HCT116 (cell line): ENCODE results near the gene ZNF10. TPM values are rescaled to one million over a fixed set of nuclear protein-coding genes. Genes with fewer than 3 reads are reported as not detected.

Experiments used
- ATAC-seq: fragments of 200-7000 bp; cut with Tn5 transposase; 2 replicates; pipeline ENCODE4 v1.9.1; 2020; ENCODE audit warnings: mild to moderate bottlenecking, moderate library complexity
- BruUV-seq: library from RNA; stranded (reverse); fragments of 400-500 nt; replicated peaks from 2 replicates; lab custom pipeline; 2021; lab: Mats Ljungman, UMichigan
- CTCF ChIA-PET: fragments of 300-600 bp; sonication (Branson Sonifier 250); formaldehyde crosslinking; loops from one replicate; lab custom pipeline; 2021; ENCODE audit warnings: antibody characterized with exemption; lab: Charles Lee
- POLR2A ChIA-PET: fragments of 300-600, 350-600 bp; sonication (Branson Sonifier 250); formaldehyde crosslinking; loops from one replicate; lab custom pipeline; 2021; ENCODE audit warnings: antibody characterized with exemption; lab: Charles Lee
- RAD21 ChIA-PET, 2 experiments: fragments of 300-600 bp; sonication (Branson Sonifier 250); formaldehyde crosslinking; loops; one replicate each; lab custom pipeline; 2023; ENCODE audit warnings: low total read pairs in 2 of 2; ENCODE audit not compliant: uncharacterized antibody in 2 of 2, unreplicated experiment in 2 of 2, low non-redundant PET in 1 of 2; lab: Charles Lee
- DNase-seq: peaks from one replicate; pipeline ENCODE4 v3.0.0-alpha.2; 2010; ENCODE audit warnings: low read depth, low spot score
- H2AFZ ChIP-seq: fragments of 200-600 bp; shearing (Covaris generic), sonication (generic); 2 replicates; pipeline ENCODE4 v1.6.1; 2017; ENCODE audit warnings: low read depth, mixed run types, mixed read lengths, antibody characterized with exemption, low read length; ENCODE audit not compliant: poor library complexity, severe bottlenecking
- H3K27ac ChIP-seq: 2 replicates; pipeline ENCODE4 v1.5.1; 2012; ENCODE audit warnings: low read depth, low read length
- H3K27me3 ChIP-seq: fragments of 200-600 bp; sonication (generic); 2 replicates; pipeline ENCODE4 v1.6.1; 2016; ENCODE audit warnings: mixed run types, low read length, mixed read lengths; ENCODE audit not compliant: insufficient read depth
- H3K36me3 ChIP-seq, 2 experiments: fragments of 200-500 bp in 1 of 2; fragments of 200-600 bp in 1 of 2; sonication (Bioruptor generic) in 1 of 2; sonication (generic) in 1 of 2; 2 replicates each; pipeline versions ENCODE4 v1.5.1 to v1.6.1; 2014 to 2016; ENCODE audit warnings: low read length in 2 of 2, inconsistent platforms in 1 of 2, mixed read lengths in 1 of 2, mixed run types in 1 of 2; ENCODE audit not compliant: insufficient read depth in 2 of 2, control insufficient read depth in 1 of 2
- H3K4me1 ChIP-seq, 2 experiments: fragments of 200-600 bp in 1 of 2; sonication (generic) in 1 of 2; 2 replicates each; pipeline versions ENCODE4 v1.5.1 to v1.6.1; 2012 to 2017; ENCODE audit warnings: low read length in 2 of 2, inconsistent platforms in 1 of 2, mild to moderate bottlenecking in 1 of 2, mixed read lengths in 1 of 2, mixed run types in 1 of 2, moderate library complexity in 1 of 2; ENCODE audit not compliant: insufficient read depth in 2 of 2, control insufficient read depth in 1 of 2
- H3K4me2 ChIP-seq: fragments of 200-600 bp; sonication (generic); 2 replicates; pipeline ENCODE4 v1.6.1; 2017; ENCODE audit warnings: mixed run types, low read length, mixed read lengths
- H3K4me3 ChIP-seq, 2 experiments: fragments of 200-600 bp in 1 of 2; sonication (generic) in 1 of 2; replicated peaks in 1 of 2; 2 replicates each; pipeline ENCODE4 v1.5.1; 2011 to 2016; ENCODE audit warnings: low read length in 2 of 2, control low read depth in 1 of 2, low read depth in 1 of 2, mild to moderate bottlenecking in 1 of 2, mixed read lengths in 1 of 2, mixed run types in 1 of 2
- H3K79me2 ChIP-seq: fragments of 200-600 bp; sonication (generic); 2 replicates; pipeline ENCODE4 v1.6.1; 2017; ENCODE audit warnings: mild to moderate bottlenecking, mixed run types, low read length, moderate library complexity, mixed read lengths; ENCODE audit not compliant: insufficient read depth
- H3K9ac ChIP-seq: fragments of 200-600 bp; sonication (generic); 2 replicates; pipeline ENCODE4 v1.6.1; 2016; ENCODE audit warnings: low read length, mixed read lengths
- H3K9me2 ChIP-seq: fragments of 200-600 bp; sonication (generic), shearing (Covaris generic); 2 replicates; pipeline ENCODE4 v1.6.1; 2017; ENCODE audit warnings: mixed run types, mild to moderate bottlenecking, moderate library complexity; ENCODE audit not compliant: insufficient read depth
- H3K9me3 ChIP-seq, 2 experiments: fragments of 200-500 bp in 1 of 2; fragments of 200-600 bp in 1 of 2; sonication (Bioruptor generic) in 1 of 2; sonication (generic) in 1 of 2; 2 replicates each; pipeline ENCODE4 v1.6.1; 2014 to 2017; ENCODE audit warnings: low read length in 2 of 2, mixed read lengths in 2 of 2, inconsistent platforms in 1 of 2, low read depth in 1 of 2, mild to moderate bottlenecking in 1 of 2, mixed run types in 1 of 2, moderate library complexity in 1 of 2; ENCODE audit not compliant: control insufficient read depth in 1 of 2, insufficient read depth in 1 of 2
- H4K20me1 ChIP-seq: fragments of 200-600 bp; sonication (generic), shearing (Covaris generic); 2 replicates; pipeline ENCODE4 v1.6.1; 2017; ENCODE audit warnings: mixed run types, mild to moderate bottlenecking, moderate library complexity; ENCODE audit not compliant: insufficient read depth
- CEBPB ChIP-seq: IDR thresholded peaks from 2 replicates; pipeline ENCODE4 v1.6.1; 2012; ENCODE audit warnings: low read depth
- EGR1 ChIP-seq: IDR thresholded peaks from 2 replicates; pipeline ENCODE4 v1.6.1; 2012; ENCODE audit warnings: low read depth
- ELF1 ChIP-seq: IDR thresholded peaks from 2 replicates; pipeline ENCODE4 v1.6.1; 2012; ENCODE audit warnings: low read depth, borderline replicate concordance
- EZH2 ChIP-seq: fragments of 200-600 bp; sonication (generic); IDR thresholded peaks from 2 replicates; pipeline ENCODE4 v1.6.1; 2017; ENCODE audit warnings: antibody characterized with exemption, mixed run types
- EZH2phosphoT487 ChIP-seq: fragments of 200-600 bp; IDR thresholded peaks from 2 replicates; pipeline ENCODE4 v1.6.1; 2018; ENCODE audit warnings: antibody characterized with exemption, borderline replicate concordance
- JUND ChIP-seq: IDR thresholded peaks from 2 replicates; pipeline ENCODE4 v1.6.1; 2012
- POLR2A ChIP-seq: IDR thresholded peaks from 2 replicates; pipeline ENCODE4 v1.7.0; 2011; ENCODE audit warnings: borderline replicate concordance; ENCODE audit not compliant: insufficient read depth, insufficient read length; ENCODE audit errors: extremely low read depth
- POLR2AphosphoS5 ChIP-seq: IDR thresholded peaks from 2 replicates; pipeline ENCODE4 v1.6.1; 2011; ENCODE audit warnings: mild to moderate bottlenecking, low read depth, low read length, moderate library complexity
- RAD21 ChIP-seq: IDR thresholded peaks from 2 replicates; pipeline ENCODE4 v1.6.1; 2012; ENCODE audit warnings: low read depth, mild to moderate bottlenecking
- SIN3A ChIP-seq: IDR thresholded peaks from 2 replicates; pipeline ENCODE4 v1.6.1; 2012; ENCODE audit warnings: low read depth
- SP1 ChIP-seq: IDR thresholded peaks from 2 replicates; pipeline ENCODE4 v1.6.1; 2012; ENCODE audit warnings: low read depth
- SRF ChIP-seq: IDR thresholded peaks from 2 replicates; pipeline ENCODE4 v1.6.1; 2012; ENCODE audit warnings: low read depth
- TCF7L2 ChIP-seq: IDR thresholded peaks from 2 replicates; pipeline ENCODE4 v1.7.0; 2011; ENCODE audit warnings: borderline replicate concordance, inconsistent platforms; ENCODE audit not compliant: insufficient read depth, insufficient read length; ENCODE audit errors: extremely low read depth
- ZFX ChIP-seq: fragments of 450-650 bp; IDR thresholded peaks from 2 replicates; pipeline ENCODE4 v1.6.1; 2017
- ZNF274 ChIP-seq: fragments of 200-500 bp; sonication (Bioruptor generic); IDR thresholded peaks from 2 replicates; pipeline ENCODE4 v1.6.1; 2014; ENCODE audit warnings: mild to moderate bottlenecking, low read depth, low read length, inconsistent platforms
- intact Hi-C: fragments of 100-400 bp; cut with micrococcal nuclease; formaldehyde crosslinking; loops from 2 replicates; pipeline ENCODE4 v1.10.0; 2022
- total RNA-seq: library from RNA; stranded (reverse); gene quantifications from one replicate; pipeline ENCODE4 v1.2.1, GENCODE V29; 2021; ENCODE audit not compliant: unreplicated experiment
- TF ChIP-seq, protein P1 (sequence below), 3 experiments: fragments of 200-600 bp in 1 of 3; sonication (generic) in 1 of 3; IDR thresholded peaks in 2 of 3; conservative IDR thresholded peaks in 1 of 3; 2 replicates each; pipeline ENCODE4 v1.5.1; 2012 to 2017; ENCODE audit warnings: low read depth in 2 of 3, low read length in 2 of 3, antibody characterized with exemption in 1 of 3, borderline replicate concordance in 1 of 3, control low read depth in 1 of 3, mild to moderate bottlenecking in 1 of 3, mixed read lengths in 1 of 3, mixed run types in 1 of 3, moderate library complexity in 1 of 3; ENCODE audit not compliant: insufficient read depth in 1 of 3
- TF ChIP-seq, protein P2 (sequence below): IDR thresholded peaks from 2 replicates; pipeline ENCODE4 v1.6.1; 2011; ENCODE audit warnings: mild to moderate bottlenecking, low read length, moderate library complexity; ENCODE audit not compliant: insufficient replicate concordance; ENCODE audit errors: extremely low read depth
- TF ChIP-seq, protein P3 (sequence below): IDR thresholded peaks from 2 replicates; pipeline ENCODE4 v1.6.1; 2012; ENCODE audit warnings: low read depth
- TF ChIP-seq, protein P4 (sequence below): IDR thresholded peaks from 2 replicates; pipeline ENCODE4 v1.6.1; 2012

ZNF10 gene
- total RNA-seq, 1 experiment from 2014 or later: not detected

DNA sequence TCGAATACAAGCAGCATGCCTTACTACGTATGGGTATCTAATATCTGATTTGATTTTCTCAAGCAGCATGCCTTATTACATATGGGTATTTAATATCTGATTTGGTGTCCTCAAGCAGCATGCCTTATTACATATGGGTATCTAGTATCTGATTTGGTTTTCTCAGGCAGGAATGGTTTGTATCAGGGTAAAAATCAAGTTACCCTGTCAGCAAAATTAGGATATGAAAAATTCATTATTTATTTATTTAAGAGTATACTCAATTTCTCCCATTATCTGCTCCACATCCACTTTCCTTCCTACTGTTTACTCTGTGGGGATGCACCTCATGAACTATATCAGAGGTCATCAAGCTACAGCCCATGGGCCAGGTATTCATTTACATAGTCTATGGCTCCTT lies 22.3 kb upstream of the ZNF10 start:
- ChIA-PET RAD21 (no interaction called here), POLR2A (no interaction called here), CTCF (no interaction called here)
- TF ChIP-seq, protein P1, sequence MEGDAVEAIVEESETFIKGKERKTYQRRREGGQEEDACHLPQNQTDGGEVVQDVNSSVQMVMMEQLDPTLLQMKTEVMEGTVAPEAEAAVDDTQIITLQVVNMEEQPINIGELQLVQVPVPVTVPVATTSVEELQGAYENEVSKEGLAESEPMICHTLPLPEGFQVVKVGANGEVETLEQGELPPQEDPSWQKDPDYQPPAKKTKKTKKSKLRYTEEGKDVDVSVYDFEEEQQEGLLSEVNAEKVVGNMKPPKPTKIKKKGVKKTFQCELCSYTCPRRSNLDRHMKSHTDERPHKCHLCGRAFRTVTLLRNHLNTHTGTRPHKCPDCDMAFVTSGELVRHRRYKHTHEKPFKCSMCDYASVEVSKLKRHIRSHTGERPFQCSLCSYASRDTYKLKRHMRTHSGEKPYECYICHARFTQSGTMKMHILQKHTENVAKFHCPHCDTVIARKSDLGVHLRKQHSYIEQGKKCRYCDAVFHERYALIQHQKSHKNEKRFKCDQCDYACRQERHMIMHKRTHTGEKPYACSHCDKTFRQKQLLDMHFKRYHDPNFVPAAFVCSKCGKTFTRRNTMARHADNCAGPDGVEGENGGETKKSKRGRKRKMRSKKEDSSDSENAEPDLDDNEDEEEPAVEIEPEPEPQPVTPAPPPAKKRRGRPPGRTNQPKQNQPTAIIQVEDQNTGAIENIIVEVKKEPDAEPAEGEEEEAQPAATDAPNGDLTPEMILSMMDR (IDR thresholded peaks at IDR 0.05 in 2 of 3, conservative IDR thresholded peaks at IDR 0.05 in 1 of 3; ENCODE audit: borderline replicate concordance in 1 of 3, insufficient read depth in 1 of 3, low read depth in 2 of 3, low read length in 2 of 3): no peak
- no peak for TF ChIP-seq ELF1
- TF ChIP-seq SP1: no peak
- TF ChIP-seq, protein P2, sequence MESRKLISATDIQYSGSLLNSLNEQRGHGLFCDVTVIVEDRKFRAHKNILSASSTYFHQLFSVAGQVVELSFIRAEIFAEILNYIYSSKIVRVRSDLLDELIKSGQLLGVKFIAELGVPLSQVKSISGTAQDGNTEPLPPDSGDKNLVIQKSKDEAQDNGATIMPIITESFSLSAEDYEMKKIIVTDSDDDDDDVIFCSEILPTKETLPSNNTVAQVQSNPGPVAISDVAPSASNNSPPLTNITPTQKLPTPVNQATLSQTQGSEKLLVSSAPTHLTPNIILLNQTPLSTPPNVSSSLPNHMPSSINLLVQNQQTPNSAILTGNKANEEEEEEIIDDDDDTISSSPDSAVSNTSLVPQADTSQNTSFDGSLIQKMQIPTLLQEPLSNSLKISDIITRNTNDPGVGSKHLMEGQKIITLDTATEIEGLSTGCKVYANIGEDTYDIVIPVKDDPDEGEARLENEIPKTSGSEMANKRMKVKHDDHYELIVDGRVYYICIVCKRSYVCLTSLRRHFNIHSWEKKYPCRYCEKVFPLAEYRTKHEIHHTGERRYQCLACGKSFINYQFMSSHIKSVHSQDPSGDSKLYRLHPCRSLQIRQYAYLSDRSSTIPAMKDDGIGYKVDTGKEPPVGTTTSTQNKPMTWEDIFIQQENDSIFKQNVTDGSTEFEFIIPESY: no peak
- no peak for TF ChIP-seq SIN3A
- TF ChIP-seq POLR2AphosphoS5: no peak
- TF ChIP-seq RAD21: no peak
- no peak for TF ChIP-seq EZH2
- no peak for TF ChIP-seq ZFX
- TF ChIP-seq POLR2A: no peak
- TF ChIP-seq JUND: no peak
- TF ChIP-seq SRF: no peak
- TF ChIP-seq CEBPB: no peak
- TF ChIP-seq, protein P3, sequence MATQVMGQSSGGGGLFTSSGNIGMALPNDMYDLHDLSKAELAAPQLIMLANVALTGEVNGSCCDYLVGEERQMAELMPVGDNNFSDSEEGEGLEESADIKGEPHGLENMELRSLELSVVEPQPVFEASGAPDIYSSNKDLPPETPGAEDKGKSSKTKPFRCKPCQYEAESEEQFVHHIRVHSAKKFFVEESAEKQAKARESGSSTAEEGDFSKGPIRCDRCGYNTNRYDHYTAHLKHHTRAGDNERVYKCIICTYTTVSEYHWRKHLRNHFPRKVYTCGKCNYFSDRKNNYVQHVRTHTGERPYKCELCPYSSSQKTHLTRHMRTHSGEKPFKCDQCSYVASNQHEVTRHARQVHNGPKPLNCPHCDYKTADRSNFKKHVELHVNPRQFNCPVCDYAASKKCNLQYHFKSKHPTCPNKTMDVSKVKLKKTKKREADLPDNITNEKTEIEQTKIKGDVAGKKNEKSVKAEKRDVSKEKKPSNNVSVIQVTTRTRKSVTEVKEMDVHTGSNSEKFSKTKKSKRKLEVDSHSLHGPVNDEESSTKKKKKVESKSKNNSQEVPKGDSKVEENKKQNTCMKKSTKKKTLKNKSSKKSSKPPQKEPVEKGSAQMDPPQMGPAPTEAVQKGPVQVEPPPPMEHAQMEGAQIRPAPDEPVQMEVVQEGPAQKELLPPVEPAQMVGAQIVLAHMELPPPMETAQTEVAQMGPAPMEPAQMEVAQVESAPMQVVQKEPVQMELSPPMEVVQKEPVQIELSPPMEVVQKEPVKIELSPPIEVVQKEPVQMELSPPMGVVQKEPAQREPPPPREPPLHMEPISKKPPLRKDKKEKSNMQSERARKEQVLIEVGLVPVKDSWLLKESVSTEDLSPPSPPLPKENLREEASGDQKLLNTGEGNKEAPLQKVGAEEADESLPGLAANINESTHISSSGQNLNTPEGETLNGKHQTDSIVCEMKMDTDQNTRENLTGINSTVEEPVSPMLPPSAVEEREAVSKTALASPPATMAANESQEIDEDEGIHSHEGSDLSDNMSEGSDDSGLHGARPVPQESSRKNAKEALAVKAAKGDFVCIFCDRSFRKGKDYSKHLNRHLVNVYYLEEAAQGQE: no peak
- no peak for TF ChIP-seq EGR1
- TF ChIP-seq EZH2phosphoT487: no peak
- TF ChIP-seq ZNF274: no peak
- TF ChIP-seq TCF7L2: no peak
- TF ChIP-seq, protein P4, sequence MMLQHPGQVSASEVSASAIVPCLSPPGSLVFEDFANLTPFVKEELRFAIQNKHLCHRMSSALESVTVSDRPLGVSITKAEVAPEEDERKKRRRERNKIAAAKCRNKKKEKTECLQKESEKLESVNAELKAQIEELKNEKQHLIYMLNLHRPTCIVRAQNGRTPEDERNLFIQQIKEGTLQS: no peak
- H3K4me3 ChIP-seq: no peak overlapping the region
- no peaks in the 10 kb centered on the region for H3K4me1 ChIP-seq
- DNase-seq (no peak), ATAC-seq (no peak)
- H3K9me2 ChIP-seq: no peaks in the 10 kb centered on the region
- intact Hi-C loops: no loop called here
- no peak overlapping the region for H2AFZ ChIP-seq
- H3K27ac ChIP-seq: no peak overlapping the region
- H3K79me2 ChIP-seq: no peaks in the 10 kb centered on the region
- no peaks in the 10 kb centered on the region for H3K27me3 ChIP-seq
- no peak overlapping the region for H3K9ac ChIP-seq
- no peaks in the 10 kb centered on the region for H3K36me3 ChIP-seq
- no peaks in the 10 kb centered on the region for H4K20me1 ChIP-seq
- peaks cover 34 to 50% of the 10 kb centered on the region in 2 experiments; a peak in 2 of 4 replicates for H3K9me3 ChIP-seq
- H3K4me2 ChIP-seq: no peak overlapping the region
- no TSS peak for BruUV-seq
